GM13976 (cell line): ENCODE data around the gene CXorf58.

Experiments used
- DNase-seq: peaks from one replicate; pipeline ENCODE4 v3.0.0; 2012; ENCODE audit warnings: low spot score
- CTCF ChIP-seq: IDR thresholded peaks from 2 replicates; pipeline ENCODE4 v1.5.1; 2012; ENCODE audit warnings: borderline replicate concordance, mild to moderate bottlenecking; ENCODE audit not compliant: insufficient read depth; ENCODE audit errors: extremely low read depth, missing control alignments, control extremely low read depth
- in situ Hi-C: fragments of 300-500 bp; cut with MboI; formaldehyde crosslinking; loops from one replicate; pipeline ENCODE4 v1.12.0; 2022; ENCODE audit warnings: low sequenced_read_pairs, mixed read lengths, inconsistent platforms; ENCODE audit not compliant: unreplicated experiment

The CXorf58 gene

GRCh38 chrX:23919148-23919547 is 11.3 kb downstream of the CXorf58 start:
- DNase-seq = no peak
- in situ Hi-C loops = loop anchor here (25.0 kb wide), 1 partner anchor 318 kb away; no protein-coding TSS in a partner anchor
- no peak for TF ChIP-seq CTCF

GRCh38 chrX:23919706-23920320 is 12.0 kb downstream of the CXorf58 start:
- TF ChIP-seq CTCF = no peak
- no peak for DNase-seq
- in situ Hi-C loops = loop anchor here (25.0 kb wide), 1 partner anchor 317 kb away; no protein-coding TSS in a partner anchor

GRCh38 chrX:23926015-23926414 is 18.2 kb downstream of the CXorf58 start:
- TF ChIP-seq CTCF = no peak
- in situ Hi-C loops = no loop called here
- no peak for DNase-seq

- no peak for DNase-seq
- in situ Hi-C loops = no loop called here
- no peak for TF ChIP-seq CTCF
Observed at GRCh38 chrX:23930894-23931604, 23.2 kb downstream of the CXorf58 start.

- TF ChIP-seq CTCF = no peak
- in situ Hi-C loops = no loop called here
- DNase-seq = no peak
Observed at GRCh38 chrX:23932046-23932445, 24.2 kb downstream of the CXorf58 start.

- TF ChIP-seq CTCF = no peak
- in situ Hi-C loops = no loop called here
- DNase-seq = no peak
Observed at GRCh38 chrX:23935106-23935505, 27.3 kb downstream of the CXorf58 start.
